ENCODE data around the gene KIF16B. TPM values are rescaled to one million over a fixed set of nuclear protein-coding genes. Genes with fewer than 3 reads are reported as not detected.

The KIF16B gene
- total RNA-seq, 1 experiment from 2014 or later = 4.6 TPM

DNA sequence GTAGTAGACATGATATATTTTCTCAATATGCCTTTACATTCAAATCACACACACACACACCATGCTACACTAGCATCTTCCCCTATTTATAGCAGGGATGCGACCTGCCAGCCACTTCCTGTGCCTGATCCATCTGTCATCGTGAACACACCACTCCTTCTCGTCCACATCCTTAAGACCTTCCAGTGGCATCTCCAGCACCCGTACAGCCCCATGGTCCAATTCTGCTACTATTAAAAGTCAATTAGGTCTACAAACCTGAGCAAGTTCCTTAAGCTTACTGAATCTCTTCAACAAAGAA lies 54.5 kb downstream of the KIF16B start:
- H3K4me1 ChIP-seq (ENCODE audit: insufficient read depth, low read length, poor library complexity, severe bottlenecking) = no peaks in the 10 kb centered on the region
- H3K36me3 ChIP-seq (ENCODE audit: insufficient read depth, low read length, poor library complexity, severe bottlenecking) = no peaks in the 10 kb centered on the region
- DNase-seq (ENCODE audit: low spot score) = no peak
- intact Hi-C loops (cut with micrococcal nuclease; ENCODE audit: unreplicated experiment) = loop anchor here (2.0 to 5.0 kb wide), 2 partner anchors 229 to 242 kb away; partner anchors contain the start of gene OTOR
- TF ChIP-seq, protein P1, sequence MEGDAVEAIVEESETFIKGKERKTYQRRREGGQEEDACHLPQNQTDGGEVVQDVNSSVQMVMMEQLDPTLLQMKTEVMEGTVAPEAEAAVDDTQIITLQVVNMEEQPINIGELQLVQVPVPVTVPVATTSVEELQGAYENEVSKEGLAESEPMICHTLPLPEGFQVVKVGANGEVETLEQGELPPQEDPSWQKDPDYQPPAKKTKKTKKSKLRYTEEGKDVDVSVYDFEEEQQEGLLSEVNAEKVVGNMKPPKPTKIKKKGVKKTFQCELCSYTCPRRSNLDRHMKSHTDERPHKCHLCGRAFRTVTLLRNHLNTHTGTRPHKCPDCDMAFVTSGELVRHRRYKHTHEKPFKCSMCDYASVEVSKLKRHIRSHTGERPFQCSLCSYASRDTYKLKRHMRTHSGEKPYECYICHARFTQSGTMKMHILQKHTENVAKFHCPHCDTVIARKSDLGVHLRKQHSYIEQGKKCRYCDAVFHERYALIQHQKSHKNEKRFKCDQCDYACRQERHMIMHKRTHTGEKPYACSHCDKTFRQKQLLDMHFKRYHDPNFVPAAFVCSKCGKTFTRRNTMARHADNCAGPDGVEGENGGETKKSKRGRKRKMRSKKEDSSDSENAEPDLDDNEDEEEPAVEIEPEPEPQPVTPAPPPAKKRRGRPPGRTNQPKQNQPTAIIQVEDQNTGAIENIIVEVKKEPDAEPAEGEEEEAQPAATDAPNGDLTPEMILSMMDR (conservative IDR thresholded peaks at IDR 0.05; ENCODE audit: low read depth, low read length) = no peak
- TF ChIP-seq EZH2 (IDR thresholded peaks at IDR 0.05; ENCODE audit: borderline replicate concordance, low read depth, low read length, poor library complexity, severe bottlenecking) = no peak
- H3K9me3 ChIP-seq (ENCODE audit: low read depth, low read length, poor library complexity, severe bottlenecking) = no peaks in the 10 kb centered on the region
- ChIA-PET POLR2A (ENCODE audit: low non-redundant PET) (no interaction called here), CTCF (interaction anchor here (1.0 kb wide), 1 partner anchor 242 kb away, joined by 5 read pairs; no protein-coding TSS in a partner anchor)
- H3K27ac ChIP-seq (ENCODE audit: low read depth, low read length, poor library complexity, severe bottlenecking) = no peak overlapping the region
- BruUV-seq (replicated peaks) = no TSS peak
- no peaks in the 10 kb centered on the region for H3K27me3 ChIP-seq (replicated peaks; ENCODE audit: insufficient read depth, low read depth, low read length, poor library complexity)
- no peak overlapping the region for H3K4me3 ChIP-seq (ENCODE audit: low read depth, low read length, poor library complexity, severe bottlenecking)

GRCh38 chr20:16517946-16518783 lies 55.1 kb downstream of the KIF16B start:
- H3K27ac ChIP-seq (ENCODE audit: low read depth, low read length, poor library complexity, severe bottlenecking) = no peak overlapping the region
- peak; percentile 48 for DNase-seq (ENCODE audit: low spot score)
- CTCF ChIA-PET = interaction anchor here (1.0 kb wide), 1 partner anchor 243 kb away, joined by 5 read pairs; no protein-coding TSS in a partner anchor
- H3K4me3 ChIP-seq (ENCODE audit: low read depth, low read length, poor library complexity, severe bottlenecking) = no peak overlapping the region
- H3K4me1 ChIP-seq (ENCODE audit: insufficient read depth, low read length, poor library complexity, severe bottlenecking) = no peaks in the 10 kb centered on the region
- intact Hi-C loops (cut with micrococcal nuclease; ENCODE audit: unreplicated experiment) = loop anchor here (2.0 to 5.0 kb wide), 2 partner anchors 229 to 243 kb away; partner anchors contain the start of gene OTOR
- no peaks in the 10 kb centered on the region for H3K27me3 ChIP-seq (replicated peaks; ENCODE audit: insufficient read depth, low read depth, low read length, poor library complexity)
- H3K9me3 ChIP-seq (ENCODE audit: low read depth, low read length, poor library complexity, severe bottlenecking) = no peaks in the 10 kb centered on the region
- TF ChIP-seq, protein P1 (conservative IDR thresholded peaks at IDR 0.05; ENCODE audit: low read depth, low read length) = peak; percentile 73
- TF ChIP-seq EZH2 (IDR thresholded peaks at IDR 0.05; ENCODE audit: borderline replicate concordance, low read depth, low read length, poor library complexity, severe bottlenecking) = no peak
- no TSS peak for BruUV-seq (replicated peaks)
- H3K36me3 ChIP-seq (ENCODE audit: insufficient read depth, low read length, poor library complexity, severe bottlenecking) = no peaks in the 10 kb centered on the region
- POLR2A ChIA-PET (ENCODE audit: low non-redundant PET) = no interaction called here

DNA sequence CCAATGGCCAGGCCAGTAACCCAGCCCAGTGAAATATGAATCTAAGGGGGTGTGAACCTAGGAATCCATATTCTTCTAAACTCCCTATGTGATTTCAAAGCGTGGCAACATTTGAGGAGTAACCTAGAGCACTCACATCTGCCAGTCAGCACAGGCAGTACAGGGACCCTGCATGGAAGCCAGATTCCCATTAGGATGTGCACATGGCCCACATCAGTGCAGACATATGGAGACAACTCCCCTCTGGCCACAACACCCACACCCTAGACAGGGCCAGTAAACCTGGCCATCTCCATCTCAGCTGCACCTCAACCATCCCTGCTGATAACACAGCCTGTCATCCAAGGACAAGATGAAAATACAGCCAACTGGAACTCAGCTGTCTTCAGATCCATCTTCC lies 56.5 kb downstream of the KIF16B start:
- no peaks in the 10 kb centered on the region for H3K27me3 ChIP-seq (replicated peaks; ENCODE audit: insufficient read depth, low read depth, low read length, poor library complexity)
- no TSS peak for BruUV-seq (replicated peaks)
- POLR2A ChIA-PET (ENCODE audit: low non-redundant PET) = no interaction called here
- intact Hi-C loops (cut with micrococcal nuclease; ENCODE audit: unreplicated experiment) = loop anchor here (5.0 kb wide), 1 partner anchor 231 kb away; the partner anchor contains the start of gene OTOR
- H3K4me1 ChIP-seq (ENCODE audit: insufficient read depth, low read length, poor library complexity, severe bottlenecking) = no peaks in the 10 kb centered on the region
- no peak overlapping the region for H3K4me3 ChIP-seq (ENCODE audit: low read depth, low read length, poor library complexity, severe bottlenecking)
- no peak for DNase-seq (ENCODE audit: low spot score)
- no peaks in the 10 kb centered on the region for H3K9me3 ChIP-seq (ENCODE audit: low read depth, low read length, poor library complexity, severe bottlenecking)
- no peak for TF ChIP-seq EZH2 (IDR thresholded peaks at IDR 0.05; ENCODE audit: borderline replicate concordance, low read depth, low read length, poor library complexity, severe bottlenecking)
- TF ChIP-seq, protein P1 (conservative IDR thresholded peaks at IDR 0.05; ENCODE audit: low read depth, low read length) = no peak
- H3K27ac ChIP-seq (ENCODE audit: low read depth, low read length, poor library complexity, severe bottlenecking) = no peak overlapping the region
- H3K36me3 ChIP-seq (ENCODE audit: insufficient read depth, low read length, poor library complexity, severe bottlenecking) = no peaks in the 10 kb centered on the region
- CTCF ChIA-PET = no interaction called here
